ENCODE measurements around the gene MYO3B.
"Not testable (repeated sequence)": the region's sequence is repeated elsewhere in the genome, so short reads cannot be mapped to it uniquely, and the experiment has no call there.

MYO3B gene

DNA sequence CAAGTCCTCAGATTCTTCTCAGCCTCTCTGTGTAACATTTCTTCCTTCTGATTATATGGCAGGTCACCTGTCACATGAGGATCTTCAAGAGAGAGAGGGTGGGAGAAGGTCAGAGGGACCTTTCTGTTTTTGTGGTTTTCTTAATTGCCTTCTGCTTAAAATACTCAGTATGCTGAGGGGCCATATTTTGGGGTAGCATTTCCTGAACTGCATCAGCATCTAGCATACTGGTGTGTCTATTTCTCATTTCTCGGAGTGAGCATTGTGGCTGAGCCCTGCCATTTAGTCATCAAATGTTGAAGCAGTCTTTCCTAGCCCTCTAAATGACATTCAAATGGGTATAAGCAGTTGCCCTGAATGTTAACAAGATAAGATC is 162.7 kb downstream of the MYO3B start:
- DNase-seq (ENCODE audit: low read depth in 2 of 2), result no peak

- no peak for DNase-seq (ENCODE audit: low read depth in 2 of 2)
These were observed 164.0 kb downstream of the MYO3B start for GRCh38 chr2:170341684-170342623.

- DNase-seq (ENCODE audit: low read depth in 2 of 2), result no peak
These were observed 166.9 kb downstream of the MYO3B start for GRCh38 chr2:170344663-170345346.

DNA sequence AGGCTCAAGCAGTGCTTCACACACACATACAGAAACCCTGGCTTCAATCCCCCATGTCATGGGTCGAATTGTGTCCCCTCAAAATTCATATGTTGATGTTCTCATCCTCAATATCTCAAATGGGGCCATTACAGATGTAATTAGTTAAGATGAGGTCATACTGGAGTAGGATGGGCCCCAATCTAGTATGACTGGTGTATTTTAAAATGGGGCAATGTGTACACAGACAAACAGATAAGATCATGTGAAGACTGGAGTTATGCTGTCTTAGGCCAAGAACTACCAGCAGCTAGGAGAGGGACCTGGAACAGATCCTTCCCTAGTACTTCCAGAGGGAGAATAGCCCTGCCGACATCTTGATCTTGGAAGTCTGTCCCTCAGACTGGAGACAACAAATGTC is 167.7 kb downstream of the MYO3B start:
- no peak for DNase-seq (ENCODE audit: low read depth in 2 of 2)

GRCh38 chr2:170349269-170349668 is 171.3 kb downstream of the MYO3B start:
- not testable (repeated sequence) for DNase-seq (ENCODE audit: low read depth in 2 of 2)

DNA sequence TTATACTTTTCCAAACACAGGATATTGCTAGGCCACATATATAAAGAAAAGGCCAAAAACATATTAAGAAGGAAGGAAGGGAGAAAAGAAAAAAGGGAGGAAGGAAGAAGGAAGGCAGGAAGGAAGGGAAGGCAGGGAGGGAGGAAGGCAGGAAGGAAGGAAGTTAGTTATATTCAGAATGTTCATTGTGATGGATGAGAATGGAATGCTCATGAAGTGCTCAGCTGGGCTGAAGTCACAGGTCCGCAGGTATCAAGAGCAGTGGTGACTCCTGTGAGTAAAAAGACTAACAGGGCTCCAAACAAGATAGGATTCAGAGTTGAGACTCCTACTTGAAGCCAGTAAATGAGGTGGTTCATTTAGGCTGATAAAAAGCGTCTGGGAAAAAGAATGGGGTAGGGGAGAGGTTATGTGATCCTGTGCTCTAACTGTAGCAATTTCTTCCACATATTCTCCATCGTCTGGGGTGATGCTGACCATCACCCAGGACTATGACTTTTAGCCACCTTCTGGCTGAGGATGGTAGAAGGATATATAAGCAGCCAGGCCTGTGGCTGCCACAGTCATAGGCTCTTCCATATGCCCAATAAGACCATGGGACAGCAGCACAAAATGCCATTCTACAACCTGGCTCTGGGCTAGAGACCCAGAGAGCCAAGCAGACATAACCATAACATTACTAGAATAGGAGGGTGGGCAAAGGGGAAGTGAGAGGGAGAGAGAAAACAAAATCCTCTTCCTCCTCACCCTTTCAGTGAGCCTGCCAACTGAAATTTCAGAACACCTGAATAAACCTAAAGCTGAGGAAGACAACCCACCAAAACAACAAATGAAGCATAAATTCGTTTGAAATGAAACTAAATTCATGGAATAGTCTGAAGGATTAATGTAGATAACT is 173.2 kb downstream of the MYO3B start:
- no peak for DNase-seq (ENCODE audit: low read depth in 2 of 2)

DNA sequence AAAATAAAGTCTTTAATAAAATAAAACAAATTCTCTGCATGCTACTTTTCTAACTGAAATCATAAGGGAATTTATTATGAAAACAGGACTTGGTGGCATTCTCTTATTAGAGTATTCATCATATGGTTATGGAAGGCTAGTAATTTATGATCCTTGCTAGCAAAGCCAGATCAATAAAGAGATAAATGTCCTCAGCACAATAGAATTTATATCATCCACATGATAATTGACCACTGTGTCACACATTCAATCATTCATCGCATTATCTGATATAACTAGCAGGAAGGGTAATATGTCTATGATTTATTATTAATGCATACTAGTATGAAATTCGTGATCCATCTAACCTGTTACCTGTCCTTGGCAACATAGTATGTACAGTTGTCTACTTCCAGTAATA is 175.8 kb downstream of the MYO3B start:
- DNase-seq (ENCODE audit: low read depth in 2 of 2), result no peak

DNA sequence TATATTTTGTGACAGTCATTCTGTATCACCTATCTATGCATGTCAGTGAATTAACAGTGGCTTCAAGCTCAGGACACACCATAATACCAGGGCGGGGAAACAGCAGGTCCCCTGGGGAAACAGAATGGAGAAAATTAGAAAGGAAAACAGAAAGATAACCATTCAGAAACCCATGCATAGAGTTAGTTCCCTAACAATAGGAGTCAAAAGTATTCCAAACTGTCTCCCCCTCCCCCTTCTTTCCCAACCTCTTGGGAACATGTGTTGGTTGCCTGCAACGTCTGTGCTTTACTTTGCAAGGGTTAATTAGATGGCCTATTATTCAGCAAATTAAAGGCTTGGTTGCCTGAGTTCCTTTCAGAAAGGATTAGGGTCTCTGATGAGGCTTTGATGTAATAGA is 176.4 kb downstream of the MYO3B start:
- no peak for DNase-seq (ENCODE audit: low read depth in 2 of 2)

DNA sequence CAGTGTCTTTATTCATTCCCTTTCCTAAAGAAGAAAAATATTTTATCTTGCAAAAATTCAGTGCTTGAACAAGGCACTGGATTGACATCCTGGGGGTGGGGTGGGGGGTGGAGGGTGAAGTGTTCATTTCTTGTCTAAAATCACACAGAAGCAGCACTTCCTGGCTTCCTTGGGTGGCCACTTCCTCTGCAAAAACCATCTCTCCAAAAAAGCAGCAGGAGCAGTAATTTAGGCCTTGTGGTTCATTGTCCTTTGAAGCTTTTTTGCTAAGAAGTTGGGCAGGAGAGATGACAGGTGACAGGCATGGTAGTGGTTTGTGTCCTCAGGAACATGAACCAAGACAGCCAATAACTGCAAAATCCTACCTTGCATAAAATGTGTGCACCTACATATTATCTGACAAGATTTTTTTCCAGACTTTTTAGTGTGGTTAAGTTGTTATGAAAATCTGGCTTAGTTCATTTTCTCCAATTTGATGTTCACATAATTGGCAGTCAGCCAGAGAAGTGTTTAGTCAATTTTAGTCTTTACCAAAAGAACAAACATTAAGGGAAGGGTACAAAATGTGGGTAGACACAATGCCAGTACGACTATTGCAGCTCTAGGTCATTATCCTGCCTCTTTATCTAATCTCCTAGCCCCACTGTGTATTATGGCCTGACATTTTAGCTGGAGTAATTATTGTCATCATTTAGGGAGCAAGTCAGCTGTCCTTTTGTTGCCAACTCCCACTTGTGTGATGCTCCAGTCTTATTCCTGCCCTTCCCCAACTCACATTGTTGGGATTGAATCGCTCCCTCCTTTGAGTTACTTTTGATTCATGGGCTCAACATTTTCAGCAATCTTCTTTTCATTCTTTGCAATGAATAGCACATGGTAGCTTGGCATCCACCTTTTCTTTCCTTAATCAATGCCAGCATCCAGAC is 177.2 kb downstream of the MYO3B start:
- no peak for DNase-seq (ENCODE audit: low read depth in 2 of 2)

- no peak for DNase-seq (ENCODE audit: low read depth in 2 of 2)
These were observed 181.5 kb downstream of the MYO3B start for GRCh38 chr2:170359466-170359865.

DNA sequence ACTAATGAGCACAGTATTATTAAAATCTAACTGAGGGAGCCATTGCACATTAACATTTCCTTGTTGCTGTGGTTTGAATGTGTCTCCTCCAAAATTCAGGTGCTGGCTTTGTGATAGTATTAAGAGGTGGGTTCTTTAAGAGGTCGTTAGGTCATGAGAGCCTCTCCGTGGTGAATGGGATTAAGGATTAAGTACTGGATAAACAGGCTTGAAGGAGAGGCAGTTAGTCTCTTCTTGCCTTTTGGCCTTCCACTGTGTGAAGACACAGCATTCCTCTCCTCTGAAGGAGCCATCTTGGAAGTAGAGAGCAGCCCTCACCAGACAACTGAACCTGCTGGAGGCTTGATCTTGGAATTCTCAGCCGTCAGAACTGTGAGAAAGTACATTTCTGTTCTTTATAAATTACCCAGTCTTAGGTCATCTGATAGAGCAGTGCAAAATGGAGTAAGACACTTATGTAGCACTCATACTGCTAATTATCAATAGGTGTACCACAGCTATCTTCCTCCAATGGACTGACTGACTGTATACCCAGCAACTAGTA is 182.7 kb downstream of the MYO3B start:
- no peak for DNase-seq (ENCODE audit: low read depth in 2 of 2)

- DNase-seq (ENCODE audit: low read depth in 2 of 2), result peak; percentile 24 to 33
These were observed 183.4 kb downstream of the MYO3B start for GRCh38 chr2:170361090-170361936.

- DNase-seq (ENCODE audit: low read depth in 2 of 2), result no peak
These were observed 184.4 kb downstream of the MYO3B start for GRCh38 chr2:170362313-170362870.

- peak in 1 of 2 donors; percentile 7 for DNase-seq (ENCODE audit: low read depth in 2 of 2)
These were observed 185.1 kb downstream of the MYO3B start for GRCh38 chr2:170362871-170363631.

DNA sequence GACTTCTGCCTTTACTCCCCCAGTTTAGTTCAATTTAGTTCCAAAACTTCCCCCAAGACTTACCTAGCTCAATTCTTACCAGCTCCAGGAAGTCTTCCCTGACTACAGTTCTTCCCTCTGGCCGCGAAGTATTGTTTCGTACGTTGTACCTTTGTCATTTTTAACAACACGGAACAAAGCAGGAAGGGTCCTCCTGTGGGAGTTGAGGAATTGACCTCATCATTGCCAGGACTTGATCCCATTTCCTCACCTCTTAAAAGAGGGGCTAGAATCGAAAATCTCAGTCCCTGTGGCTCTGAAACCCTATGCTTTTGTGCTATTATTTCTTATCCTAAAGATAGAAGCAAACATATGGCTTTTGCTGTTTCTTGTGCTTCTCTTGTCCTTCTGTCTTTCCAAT is 187.1 kb downstream of the MYO3B start:
- no peak for DNase-seq (ENCODE audit: low read depth in 2 of 2)

DNA sequence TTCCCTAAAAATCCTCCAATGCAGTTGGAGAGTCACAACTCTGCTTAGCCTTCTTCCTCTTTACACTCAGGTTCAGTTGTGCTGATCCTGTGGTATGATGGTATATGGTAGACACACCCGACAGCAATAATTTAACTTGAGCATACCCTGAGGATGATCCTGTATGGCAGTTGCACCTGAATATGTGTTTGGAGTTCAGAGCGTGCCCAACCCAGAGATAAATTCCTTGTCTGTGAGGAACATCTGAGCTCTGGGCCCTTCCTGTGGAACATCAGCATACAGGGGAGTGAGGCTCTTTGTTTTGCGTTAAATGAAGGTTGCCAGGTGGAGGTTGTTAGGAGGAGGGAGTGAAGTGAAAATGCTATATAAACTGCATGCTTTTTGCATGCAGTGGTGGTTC is 187.7 kb downstream of the MYO3B start:
- no peak for DNase-seq (ENCODE audit: low read depth in 2 of 2)

DNA sequence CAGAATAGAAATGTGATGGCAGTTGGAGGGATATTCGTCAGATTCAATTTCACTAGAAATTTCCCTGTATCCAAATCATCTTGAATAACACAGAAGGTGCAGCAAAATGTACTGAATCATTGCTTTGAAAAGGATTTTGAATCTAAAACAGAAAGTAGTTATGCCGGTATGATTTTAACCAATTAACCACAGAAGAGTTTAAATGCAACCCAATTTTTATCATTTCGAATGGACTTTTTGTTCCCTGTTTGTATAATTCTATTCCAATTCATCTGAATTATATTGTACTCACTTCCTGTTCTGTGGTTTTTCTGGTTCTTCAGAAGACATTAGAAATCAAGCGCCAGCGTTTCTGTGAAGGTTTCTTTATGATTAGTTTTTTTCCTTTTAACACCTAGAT is 190.4 kb downstream of the MYO3B start:
- DNase-seq (ENCODE audit: low read depth in 2 of 2), result no peak

DNA sequence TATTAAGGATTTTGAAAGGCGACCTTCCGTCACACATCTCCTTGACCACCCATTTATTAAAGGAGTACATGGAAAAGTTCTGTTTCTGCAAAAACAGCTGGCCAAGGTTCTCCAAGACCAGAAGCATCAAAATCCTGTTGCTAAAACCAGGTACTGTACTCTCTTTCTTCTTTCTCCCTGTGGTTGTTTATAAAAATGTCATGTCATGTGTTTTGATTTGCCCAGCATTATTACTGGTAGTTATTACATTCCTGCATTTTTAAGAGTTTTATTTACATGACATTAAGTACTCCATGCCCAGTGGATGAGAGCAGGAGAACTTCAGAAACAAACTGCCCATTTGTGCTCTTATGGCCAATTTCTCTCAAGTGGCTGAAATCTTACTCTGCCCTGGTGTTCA is 191.3 kb downstream of the MYO3B start:
- no peak for DNase-seq (ENCODE audit: low read depth in 2 of 2)

DNA sequence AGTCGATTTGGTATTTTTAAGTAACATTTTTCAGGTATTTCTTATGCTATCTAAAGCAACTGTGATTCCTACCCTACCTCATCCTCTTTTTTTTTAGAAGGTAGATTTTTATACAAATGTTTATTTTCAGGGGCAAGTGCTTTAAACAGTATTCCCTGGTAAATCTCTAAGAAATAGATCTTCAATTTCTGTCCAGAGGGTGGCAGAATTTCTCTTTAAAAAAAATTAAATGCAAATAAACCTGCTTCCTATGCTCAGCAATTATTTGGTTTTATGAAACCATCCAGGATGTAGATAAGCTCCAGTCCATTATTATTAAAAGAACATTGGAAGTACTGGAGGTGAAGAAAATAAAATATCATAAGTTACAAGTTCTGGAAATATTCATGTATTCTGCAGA is 191.9 kb downstream of the MYO3B start:
- no peak for DNase-seq (ENCODE audit: low read depth in 2 of 2)
